ENCODE data around the gene DPM1. TPM values are rescaled to one million over a fixed set of nuclear protein-coding genes. Genes with fewer than 3 reads are reported as not detected.

The DPM1 gene
- total and polyA plus RNA-seq, 8 donors: 10.7 to 74.1 (median 50.3) TPM

DNA sequence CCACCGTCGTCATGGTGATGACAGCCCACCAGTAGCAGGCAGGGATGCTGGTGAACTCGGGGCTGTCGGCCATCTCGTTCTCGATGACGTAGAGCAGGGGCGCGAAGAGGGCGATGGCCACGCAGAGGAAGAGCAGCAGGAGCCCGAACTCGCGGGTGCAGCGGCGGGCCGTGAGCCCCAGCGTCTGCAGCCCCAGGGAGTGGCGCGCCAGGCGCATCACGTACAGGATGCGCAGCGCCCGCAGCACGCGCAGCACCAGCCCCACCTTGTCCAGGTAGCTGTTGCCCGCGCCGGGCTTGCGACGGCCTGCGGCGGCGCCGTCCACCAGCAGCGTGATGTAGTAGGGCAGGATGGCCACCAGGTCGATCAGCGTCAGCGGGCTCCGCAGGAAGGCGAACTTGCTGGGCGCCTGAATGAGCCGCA lies 46.0 kb upstream of the DPM1 start:
- TF ChIP-seq, protein P1, sequence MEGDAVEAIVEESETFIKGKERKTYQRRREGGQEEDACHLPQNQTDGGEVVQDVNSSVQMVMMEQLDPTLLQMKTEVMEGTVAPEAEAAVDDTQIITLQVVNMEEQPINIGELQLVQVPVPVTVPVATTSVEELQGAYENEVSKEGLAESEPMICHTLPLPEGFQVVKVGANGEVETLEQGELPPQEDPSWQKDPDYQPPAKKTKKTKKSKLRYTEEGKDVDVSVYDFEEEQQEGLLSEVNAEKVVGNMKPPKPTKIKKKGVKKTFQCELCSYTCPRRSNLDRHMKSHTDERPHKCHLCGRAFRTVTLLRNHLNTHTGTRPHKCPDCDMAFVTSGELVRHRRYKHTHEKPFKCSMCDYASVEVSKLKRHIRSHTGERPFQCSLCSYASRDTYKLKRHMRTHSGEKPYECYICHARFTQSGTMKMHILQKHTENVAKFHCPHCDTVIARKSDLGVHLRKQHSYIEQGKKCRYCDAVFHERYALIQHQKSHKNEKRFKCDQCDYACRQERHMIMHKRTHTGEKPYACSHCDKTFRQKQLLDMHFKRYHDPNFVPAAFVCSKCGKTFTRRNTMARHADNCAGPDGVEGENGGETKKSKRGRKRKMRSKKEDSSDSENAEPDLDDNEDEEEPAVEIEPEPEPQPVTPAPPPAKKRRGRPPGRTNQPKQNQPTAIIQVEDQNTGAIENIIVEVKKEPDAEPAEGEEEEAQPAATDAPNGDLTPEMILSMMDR (IDR thresholded peaks at IDR 0.05): no peak
- TF ChIP-seq POLR2AphosphoS5 (IDR thresholded peaks at IDR 0.05) (no peak), POLR2A (IDR thresholded peaks at IDR 0.05) (no peak), EP300 (IDR thresholded peaks at IDR 0.05) (no peak)
- WGBS, 5 donors: 93 to 96% (median 95%) methylated on average over 32 to 44 of the region's 44 CpGs
- no peaks in the 10 kb centered on the region for H3K9me3 ChIP-seq
- peaks cover 0 to 53% (median 0%) of the 10 kb centered on the region in 3 donors for H3K27me3 ChIP-seq
- no peak overlapping the region for H3K4me3 ChIP-seq
- DNase-seq: no peak
- peaks cover 0 to 4% (median 0%) of the 10 kb centered on the region in 4 donors for H3K4me1 ChIP-seq
- H3K27ac ChIP-seq: no peak overlapping the region
- H3K36me3 ChIP-seq: no peaks in the 10 kb centered on the region
- intact Hi-C loops (cut with DNase I; ENCODE audit: low total_unique reads): no loop called here

DNA sequence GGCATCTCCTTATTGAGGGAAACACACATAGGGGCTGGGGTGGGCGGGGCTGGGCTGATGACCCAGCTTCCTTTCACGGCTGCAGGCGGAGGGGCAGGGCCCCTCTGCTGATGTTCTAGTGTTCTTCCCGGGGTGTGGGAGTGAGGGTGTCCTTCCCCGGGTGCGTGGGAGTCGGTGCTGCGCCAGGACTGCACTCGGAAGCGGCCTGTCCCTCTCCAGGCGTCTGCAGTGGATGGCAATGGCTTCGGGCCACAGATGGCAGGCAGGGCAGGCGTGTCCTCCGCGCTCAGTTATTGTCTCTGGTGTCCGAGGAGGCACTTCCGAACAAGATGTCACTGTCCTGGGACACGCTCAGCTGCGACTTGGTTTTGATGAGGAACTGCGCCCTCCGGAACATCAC lies 45.4 kb upstream of the DPM1 start:
- Histone ChIP-seq H3K27ac (no peak overlapping the region), H3K4me1 (peaks cover 0 to 2% (median 0%) of the 10 kb centered on the region in 4 donors), H3K4me3 (no peak overlapping the region), H3K9me3 (no peaks in the 10 kb centered on the region), H3K36me3 (no peaks in the 10 kb centered on the region), H3K27me3 (peaks cover 0 to 56% (median 3%) of the 10 kb centered on the region in 3 donors)
- TF ChIP-seq, protein P1 (IDR thresholded peaks at IDR 0.05): no peak
- no peak for TF ChIP-seq POLR2AphosphoS5 (IDR thresholded peaks at IDR 0.05)
- WGBS, 5 donors: 78 to 86% (median 84%) methylated on average over 17 to 21 of the region's 21 CpGs
- intact Hi-C loops (cut with DNase I; ENCODE audit: low total_unique reads): no loop called here
- no peak for DNase-seq

DNA sequence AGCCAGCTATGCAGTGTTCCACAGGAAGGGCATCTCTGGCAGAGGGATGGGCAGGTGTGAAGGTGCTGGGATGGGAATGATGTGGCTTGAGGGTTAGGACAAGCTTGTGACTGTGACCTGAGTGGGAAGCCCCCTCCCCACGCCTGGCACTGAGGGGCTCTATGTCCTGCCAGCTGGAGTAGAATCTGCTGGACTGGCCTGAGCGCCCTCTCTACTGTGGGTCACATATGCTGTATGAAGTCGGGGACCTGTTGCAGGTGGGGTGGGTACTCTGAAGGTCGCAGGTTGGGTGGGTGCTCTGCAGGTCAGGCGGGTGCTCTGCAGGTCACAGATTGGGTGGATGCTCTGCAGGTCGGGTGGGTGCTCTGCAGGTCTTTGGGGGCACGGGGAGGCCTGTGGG lies 44.3 kb upstream of the DPM1 start:
- no peak overlapping the region for H3K27ac ChIP-seq
- no peak overlapping the region for H3K4me3 ChIP-seq
- DNase-seq: no peak
- H3K9me3 ChIP-seq: no peaks in the 10 kb centered on the region
- no peaks in the 10 kb centered on the region for H3K36me3 ChIP-seq
- intact Hi-C loops (cut with DNase I; ENCODE audit: low total_unique reads): no loop called here
- 59 to 76% (median 70%) methylated on average over 7 of the region's 7 CpGs for WGBS, 5 donors
- peaks cover 0 to 64% (median 9%) of the 10 kb centered on the region in 3 donors for H3K27me3 ChIP-seq
- H3K4me1 ChIP-seq: no peaks in the 10 kb centered on the region
- TF ChIP-seq EP300 (IDR thresholded peaks at IDR 0.05): no peak
- TF ChIP-seq POLR2A (IDR thresholded peaks at IDR 0.05): no peak
- TF ChIP-seq, protein P1 (IDR thresholded peaks at IDR 0.05): no peak
- no peak for TF ChIP-seq POLR2AphosphoS5 (IDR thresholded peaks at IDR 0.05)

GRCh38 chr20:51001430-51002265 lies 43.3 kb upstream of the DPM1 start:
- Histone ChIP-seq H3K4me3 (no peak overlapping the region), H3K9me3 (no peaks in the 10 kb centered on the region), H3K4me1 (no peaks in the 10 kb centered on the region), H3K27ac (no peak overlapping the region), H3K27me3 (peaks cover 0 to 74% (median 13%) of the 10 kb centered on the region in 3 donors), H3K36me3 (no peaks in the 10 kb centered on the region)
- DNase-seq: no peak
- WGBS, 5 donors: 75 to 82% (median 78%) methylated on average over 20 of the region's 20 CpGs
- TF ChIP-seq POLR2A (IDR thresholded peaks at IDR 0.05): no peak
- no peak for TF ChIP-seq POLR2AphosphoS5 (IDR thresholded peaks at IDR 0.05)
- TF ChIP-seq EP300 (IDR thresholded peaks at IDR 0.05): no peak
- TF ChIP-seq, protein P1 (IDR thresholded peaks at IDR 0.05): no peak
- intact Hi-C loops (cut with DNase I; ENCODE audit: low total_unique reads): no loop called here
